ENCODE data around the gene SLC6A19.

SLC6A19 gene

GRCh38 chr5:1200495-1201326 lies 684 bp upstream of the SLC6A19 start:
- no peaks in the 10 kb centered on the region for H4K20me1 ChIP-seq (ENCODE audit: insufficient read depth, low read length)
- H2AFZ ChIP-seq (ENCODE audit: low read depth, low read length), result no peak overlapping the region
- TF ChIP-seq CTCF (IDR thresholded peaks at IDR 0.05; ENCODE audit: low read depth, low read length), result no peak
- TF ChIP-seq EZH2phosphoT487 (IDR thresholded peaks at IDR 0.05; ENCODE audit: low read depth), result no peak
- no peaks in the 10 kb centered on the region for H3K9me3 ChIP-seq (ENCODE audit: insufficient read depth, low read length)
- H3K27ac ChIP-seq (ENCODE audit: low read length), result no peak overlapping the region
- no peak overlapping the region for H3K4me3 ChIP-seq (ENCODE audit: low read length)
- no peaks in the 10 kb centered on the region for H3K36me3 ChIP-seq (replicated peaks; ENCODE audit: low read depth, low read length)
- no peak overlapping the region for H3K4me2 ChIP-seq (ENCODE audit: low read length)
- no peaks in the 10 kb centered on the region for H3K79me2 ChIP-seq (ENCODE audit: low read length)
- 0 out of 2 replicates have a peak, but pooled peaks cover 4% of the 10 kb centered on the region for H3K27me3 ChIP-seq (ENCODE audit: low read depth, low read length)
- no peak overlapping the region for H3K9ac ChIP-seq (ENCODE audit: low read length)
- no peaks in the 10 kb centered on the region for H3K4me1 ChIP-seq (ENCODE audit: low read length)

- Histone ChIP-seq H3K9me3 (ENCODE audit: insufficient read depth, low read length) (no peaks in the 10 kb centered on the region), H2AFZ (ENCODE audit: low read depth, low read length) (no peak overlapping the region), H4K20me1 (ENCODE audit: insufficient read depth, low read length) (no peaks in the 10 kb centered on the region), H3K4me3 (ENCODE audit: low read length) (no peak overlapping the region), H3K36me3 (replicated peaks; ENCODE audit: low read depth, low read length) (no peaks in the 10 kb centered on the region), H3K27ac (ENCODE audit: low read length) (no peak overlapping the region), H3K27me3 (ENCODE audit: low read depth, low read length) (0 out of 2 replicates have a peak, but pooled peaks cover 7% of the 10 kb centered on the region), H3K4me1 (ENCODE audit: low read length) (no peaks in the 10 kb centered on the region), H3K9ac (ENCODE audit: low read length) (no peak overlapping the region), H3K79me2 (ENCODE audit: low read length) (no peaks in the 10 kb centered on the region), H3K4me2 (ENCODE audit: low read length) (no peak overlapping the region)
- TF ChIP-seq EZH2phosphoT487 (IDR thresholded peaks at IDR 0.05; ENCODE audit: low read depth), result no peak
- TF ChIP-seq CTCF (IDR thresholded peaks at IDR 0.05; ENCODE audit: low read depth, low read length), result no peak
Measured at GRCh38 chr5:1202026-1202797, 817 bp downstream of the SLC6A19 start.

DNA sequence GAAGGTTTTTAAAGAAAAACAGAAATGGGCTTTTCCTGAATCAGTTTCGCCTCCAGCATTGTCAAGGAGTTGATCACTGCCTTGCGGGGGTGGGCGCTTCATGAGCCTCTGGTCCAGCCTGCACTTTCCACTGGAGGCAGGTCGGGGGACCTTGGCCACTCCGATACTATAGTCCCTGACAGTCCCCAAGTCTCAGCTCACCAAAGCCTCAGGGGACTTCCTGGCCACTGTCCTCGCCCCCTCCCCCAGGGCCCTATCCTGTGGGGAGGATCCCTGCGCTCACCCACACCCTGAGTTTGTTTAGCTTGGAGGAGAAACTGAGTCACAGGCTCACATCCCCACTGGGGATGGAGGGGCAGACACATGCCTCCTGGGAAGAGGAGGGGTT lies 1.4 kb downstream of the SLC6A19 start:
- Histone ChIP-seq H3K4me1 (ENCODE audit: low read length) (no peaks in the 10 kb centered on the region), H3K27me3 (ENCODE audit: low read depth, low read length) (0 out of 2 replicates have a peak, but pooled peaks cover 7% of the 10 kb centered on the region)

More for the DNA sequence above, 1.4 kb downstream of the SLC6A19 start:
- Histone ChIP-seq H3K9me3 (ENCODE audit: insufficient read depth, low read length) (no peaks in the 10 kb centered on the region), H3K9ac (ENCODE audit: low read length) (no peak overlapping the region), H3K4me2 (ENCODE audit: low read length) (no peak overlapping the region), H3K4me3 (ENCODE audit: low read length) (no peak overlapping the region), H3K27ac (ENCODE audit: low read length) (no peak overlapping the region), H3K36me3 (replicated peaks; ENCODE audit: low read depth, low read length) (no peaks in the 10 kb centered on the region), H2AFZ (ENCODE audit: low read depth, low read length) (no peak overlapping the region), H3K79me2 (ENCODE audit: low read length) (no peaks in the 10 kb centered on the region), H4K20me1 (ENCODE audit: insufficient read depth, low read length) (no peaks in the 10 kb centered on the region)
- TF ChIP-seq CTCF (IDR thresholded peaks at IDR 0.05; ENCODE audit: low read depth, low read length) (no peak), EZH2phosphoT487 (IDR thresholded peaks at IDR 0.05; ENCODE audit: low read depth) (no peak)

All from OCI-LY3 (cell line).